ENCODE data around the gene MACROH2A1. TPM values are rescaled to one million over a fixed set of nuclear protein-coding genes. Genes with fewer than 3 reads are reported as not detected.

Gene MACROH2A1
- total RNA-seq, 4 donors from 2014 or later, result 104 to 167 (median 136) TPM

GRCh38 chr5:135382106-135382790 lies 16.8 kb downstream of the MACROH2A1 start:
- TF ChIP-seq CTCF (IDR thresholded peaks at IDR 0.05 in 4 of 5, conservative IDR thresholded peaks at IDR 0.05 in 1 of 5) (no peak), POLR2A (IDR thresholded peaks at IDR 0.05) (no peak)
- no peak for ATAC-seq
- peaks cover 63 to 64% of the 10 kb centered on the region in 2 donors for H3K4me1 ChIP-seq
- intact Hi-C loops (cut with DNase I; ENCODE audit: low total_unique reads), result no loop called here
- H3K4me3 ChIP-seq, result no peak overlapping the region
- H3K27me3 ChIP-seq, result no peaks in the 10 kb centered on the region
- H3K27ac ChIP-seq, result no peak overlapping the region
- H3K9me3 ChIP-seq, result no peaks in the 10 kb centered on the region
- peaks cover 0 to 26% of the 10 kb centered on the region in 2 donors for H3K36me3 ChIP-seq
- no peak for DNase-seq
- in situ Hi-C loops (cut with MboI; ENCODE audit: low sequenced_read_pairs in 4 of 4), result no loop called here

GRCh38 chr5:135379046-135379654 lies 19.9 kb downstream of the MACROH2A1 start:
- Histone ChIP-seq H3K27me3 (no peaks in the 10 kb centered on the region), H3K9me3 (no peaks in the 10 kb centered on the region), H3K4me1 (peaks cover 48 to 53% of the 10 kb centered on the region in 2 donors), H3K4me3 (no peak overlapping the region), H3K27ac (peak overlapping the region; percentile 37 to 76 (median 51)), H3K36me3 (peaks cover 0 to 22% of the 10 kb centered on the region in 2 donors)
- DNase-seq (peak in 1 of 2 donors; percentile 30), ATAC-seq (peak; percentile 62 to 71)
- in situ Hi-C loops (cut with MboI; ENCODE audit: low sequenced_read_pairs in 4 of 4) (no loop called here), intact Hi-C loops (cut with DNase I; ENCODE audit: low total_unique reads) (no loop called here)
- TF ChIP-seq CTCF (IDR thresholded peaks at IDR 0.05 in 4 of 5, conservative IDR thresholded peaks at IDR 0.05 in 1 of 5), result no peak
- TF ChIP-seq POLR2A (IDR thresholded peaks at IDR 0.05), result no peak

GRCh38 chr5:135377751-135378680 lies 21.0 kb downstream of the MACROH2A1 start:
- H3K4me3 ChIP-seq, result no peak overlapping the region
- peaks cover 0 to 15% of the 10 kb centered on the region in 2 donors for H3K36me3 ChIP-seq
- H3K9me3 ChIP-seq, result no peaks in the 10 kb centered on the region
- peaks cover 49 to 55% of the 10 kb centered on the region in 2 donors for H3K4me1 ChIP-seq
- intact Hi-C loops (cut with DNase I; ENCODE audit: low total_unique reads), result no loop called here
- TF ChIP-seq CTCF (IDR thresholded peaks at IDR 0.05 in 4 of 5, conservative IDR thresholded peaks at IDR 0.05 in 1 of 5), result no peak
- TF ChIP-seq POLR2A (IDR thresholded peaks at IDR 0.05), result no peak
- no peak for ATAC-seq
- in situ Hi-C loops (cut with MboI; ENCODE audit: low sequenced_read_pairs in 4 of 4), result no loop called here
- H3K27me3 ChIP-seq, result no peaks in the 10 kb centered on the region
- no peak for DNase-seq
- no peak overlapping the region for H3K27ac ChIP-seq

DNA sequence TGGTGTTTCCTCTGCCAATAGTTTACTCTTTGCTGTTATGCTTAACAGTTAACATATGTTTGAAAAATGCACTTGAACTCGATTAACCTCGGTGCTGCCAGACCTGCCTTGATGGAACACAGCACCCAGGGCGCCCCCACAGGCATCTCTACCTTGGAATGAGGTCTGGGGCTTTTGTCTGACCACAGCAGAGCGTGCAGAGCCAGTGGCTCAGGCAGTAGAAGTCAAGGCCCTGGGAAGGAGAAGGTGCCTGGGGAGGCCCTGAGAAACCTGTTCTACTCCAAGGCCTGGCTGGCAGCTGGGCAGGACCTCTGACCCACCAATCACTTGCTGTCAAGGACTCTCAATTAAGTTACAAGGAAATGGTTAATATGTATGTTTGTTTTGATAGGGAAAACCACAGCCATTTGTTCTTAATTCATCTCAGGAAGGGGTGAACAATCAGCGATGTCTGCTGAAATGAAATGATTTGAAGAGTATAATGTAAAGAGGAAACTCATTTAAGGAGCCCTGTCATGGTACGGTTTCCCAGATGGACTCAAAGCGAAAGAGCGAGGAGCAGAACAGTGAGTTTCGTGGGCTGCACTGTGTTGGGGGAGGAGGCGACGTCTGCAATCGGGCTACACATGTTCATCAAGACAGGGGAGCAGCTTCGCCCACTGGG lies 21.9 kb downstream of the MACROH2A1 start:
- H3K27me3 ChIP-seq, result no peaks in the 10 kb centered on the region
- DNase-seq (no peak), ATAC-seq (no peak)
- no peak for TF ChIP-seq CTCF (IDR thresholded peaks at IDR 0.05 in 4 of 5, conservative IDR thresholded peaks at IDR 0.05 in 1 of 5)
- no peak for TF ChIP-seq POLR2A (IDR thresholded peaks at IDR 0.05)
- H3K36me3 ChIP-seq, result peaks cover 0 to 8% of the 10 kb centered on the region in 2 donors
- no peak overlapping the region for H3K27ac ChIP-seq
- in situ Hi-C loops (cut with MboI; ENCODE audit: low sequenced_read_pairs in 4 of 4), result no loop called here
- intact Hi-C loops (cut with DNase I; ENCODE audit: low total_unique reads), result no loop called here
- H3K4me3 ChIP-seq, result no peak overlapping the region
- no peaks in the 10 kb centered on the region for H3K9me3 ChIP-seq
- peaks cover 49 to 52% of the 10 kb centered on the region in 2 donors for H3K4me1 ChIP-seq
